H7 (cell line): ENCODE data around the gene TMEM129. TPM values are rescaled to one million over a fixed set of nuclear protein-coding genes. Genes with fewer than 3 reads are reported as not detected.
"Not testable (repeated sequence)": the region's sequence is repeated elsewhere in the genome, so short reads cannot be mapped to it uniquely, and the experiment has no call there.

Experiments
- DNase-seq: peaks from one replicate; pipeline ENCODE4 v3.0.0; 2012
- H3K27me3 ChIP-seq: 2 replicates; pipeline ENCODE4 v1.6.0; 2011; ENCODE audit warnings: mild to moderate bottlenecking, low read length; ENCODE audit not compliant: control insufficient read depth, insufficient read depth
- H3K36me3 ChIP-seq: replicated peaks from 2 replicates; pipeline ENCODE4 v1.5.1; 2011; ENCODE audit warnings: low read length; ENCODE audit not compliant: control insufficient read depth, insufficient read depth
- H3K4me3 ChIP-seq: 2 replicates; pipeline ENCODE4 v1.5.1; 2011; ENCODE audit warnings: low read depth, mild to moderate bottlenecking, control low read depth, low read length, moderate library complexity; ENCODE audit not compliant: insufficient read depth
- total RNA-seq: library from RNA; depleted of rRNA; stranded (reverse); fragments of >200 nt; shearing (Covaris generic); gene quantifications from 2 replicates; pipeline ENCODE4 v1.2.3, GENCODE V29; 2014

The TMEM129 gene
- total RNA-seq, 1 experiment from 2014 or later: 69.7 TPM

DNA sequence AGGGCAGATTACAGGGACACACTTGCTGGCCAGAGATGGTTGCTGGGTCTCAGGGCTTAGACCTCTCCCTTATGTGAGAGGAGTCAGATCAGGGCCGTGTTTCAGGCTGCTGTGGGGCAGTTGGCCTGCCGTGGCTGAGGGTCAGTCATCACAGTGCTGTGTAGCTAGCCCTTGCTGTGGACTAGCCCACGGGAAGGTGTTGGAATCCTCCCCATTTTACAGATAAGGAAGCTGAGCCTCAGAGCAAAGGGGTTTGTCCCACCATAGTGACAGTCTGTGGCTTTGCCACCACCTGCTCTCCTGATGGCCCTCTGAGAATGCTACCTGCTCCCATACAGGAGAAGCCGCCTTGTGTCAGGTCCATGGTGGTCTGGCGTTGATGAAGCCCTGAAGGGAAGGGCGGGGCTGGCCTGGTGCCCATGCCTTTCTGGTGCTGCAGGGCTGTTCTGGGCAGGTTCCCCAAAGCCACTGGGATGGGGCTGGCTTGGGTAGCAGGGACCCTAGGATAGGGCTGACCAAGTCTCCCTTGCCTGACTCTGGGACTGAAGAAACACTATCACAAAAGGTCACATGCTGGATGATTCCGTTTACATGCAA, 34.6 kb downstream of the TMEM129 start:
- Histone ChIP-seq H3K27me3 (peaks cover 15% of the 10 kb centered on the region), H3K4me3 (no peak overlapping the region), H3K36me3 (peaks cover 1% of the 10 kb centered on the region)
- DNase-seq: peak; percentile 40

DNA sequence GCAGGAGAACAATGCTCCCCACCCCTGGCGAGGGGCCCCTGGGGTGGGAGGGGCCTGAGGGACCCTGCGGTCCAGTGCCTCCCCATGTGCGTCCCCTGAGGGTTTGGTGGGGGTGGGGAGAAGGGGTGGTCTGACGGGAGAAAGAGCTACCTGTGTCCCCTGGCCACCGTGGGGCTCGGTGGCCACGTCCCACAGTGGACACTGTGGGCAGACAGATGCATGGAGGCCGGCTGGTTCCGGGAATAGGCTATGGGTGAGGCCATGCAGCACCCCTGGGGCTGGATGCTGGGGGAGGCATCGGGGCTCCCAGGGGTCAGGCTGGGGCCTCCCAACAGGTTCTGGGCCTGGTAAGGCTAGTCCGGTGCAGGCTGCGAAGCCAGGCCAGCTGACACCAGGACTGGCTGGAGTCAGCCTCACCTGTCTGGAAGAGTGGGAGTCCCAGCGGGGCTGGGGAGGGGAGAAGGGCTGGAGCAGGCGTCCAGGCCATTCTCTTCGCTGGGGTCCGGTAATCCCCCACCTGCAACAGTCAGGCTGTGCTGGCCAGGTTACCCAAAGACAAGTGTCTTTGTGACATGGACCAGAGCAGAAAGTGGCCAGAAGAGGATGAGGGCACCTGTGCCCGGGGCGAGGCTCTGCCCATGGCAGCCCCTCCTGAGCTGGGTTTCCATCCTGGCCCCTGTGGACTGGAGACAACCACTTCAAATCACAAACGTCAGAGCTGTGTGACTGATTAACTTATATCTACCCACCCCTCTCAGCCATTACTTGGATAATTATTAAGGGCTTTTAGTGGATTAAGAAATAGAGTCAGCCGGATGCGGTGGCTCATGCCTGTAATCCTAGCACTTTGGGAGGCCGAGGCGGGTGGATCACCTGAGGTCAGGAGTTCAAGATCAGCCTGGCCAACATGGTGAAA, 35.6 kb downstream of the TMEM129 start:
- Histone ChIP-seq H3K27me3 (peaks cover 15% of the 10 kb centered on the region), H3K36me3 (no peaks in the 10 kb centered on the region; the same call in 1 of the 2 replicates), H3K4me3 (no peak overlapping the region)
- DNase-seq: peak; percentile 57

DNA sequence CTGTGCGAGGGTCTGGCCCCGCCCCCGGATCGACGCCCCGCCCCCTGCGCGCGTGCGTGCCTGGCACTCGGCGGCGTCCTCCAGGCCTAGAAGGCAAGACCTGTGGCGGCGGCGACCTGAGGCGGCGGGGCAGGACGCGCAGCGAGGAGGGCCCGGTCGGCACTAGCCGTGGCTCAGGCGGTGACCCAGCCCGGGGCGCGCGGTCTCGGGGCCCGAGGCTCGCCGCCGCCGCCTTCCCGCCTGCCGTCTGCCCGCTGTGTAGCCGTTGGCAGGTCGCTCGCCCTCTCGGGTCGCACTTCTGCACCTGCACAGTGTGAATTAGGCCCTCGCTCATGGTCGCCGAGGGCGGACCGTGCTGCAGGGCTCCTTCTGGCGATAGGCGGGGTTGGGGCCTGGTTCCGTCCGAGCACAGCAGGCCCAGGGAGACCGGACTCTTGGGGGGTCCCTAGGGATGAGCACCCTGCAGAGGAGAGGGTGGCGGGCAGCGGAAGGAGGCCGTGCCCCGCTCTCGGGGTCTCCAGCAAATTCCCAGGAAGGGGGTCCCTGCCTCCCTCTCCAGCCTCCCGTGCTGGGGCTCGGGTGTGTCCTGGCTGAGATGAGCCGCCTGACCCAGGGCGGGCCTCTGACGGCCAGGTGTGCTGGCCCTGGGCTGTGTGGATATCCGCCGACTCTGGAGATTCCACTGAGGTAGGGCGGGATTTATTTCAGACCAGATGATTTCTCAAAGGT, 36.5 kb downstream of the TMEM129 start:
- Histone ChIP-seq H3K4me3 (peak overlapping the region; percentile 42), H3K36me3 (no peaks in the 10 kb centered on the region), H3K27me3 (peaks cover 15% of the 10 kb centered on the region)
- peak; percentile 72 for DNase-seq

DNA sequence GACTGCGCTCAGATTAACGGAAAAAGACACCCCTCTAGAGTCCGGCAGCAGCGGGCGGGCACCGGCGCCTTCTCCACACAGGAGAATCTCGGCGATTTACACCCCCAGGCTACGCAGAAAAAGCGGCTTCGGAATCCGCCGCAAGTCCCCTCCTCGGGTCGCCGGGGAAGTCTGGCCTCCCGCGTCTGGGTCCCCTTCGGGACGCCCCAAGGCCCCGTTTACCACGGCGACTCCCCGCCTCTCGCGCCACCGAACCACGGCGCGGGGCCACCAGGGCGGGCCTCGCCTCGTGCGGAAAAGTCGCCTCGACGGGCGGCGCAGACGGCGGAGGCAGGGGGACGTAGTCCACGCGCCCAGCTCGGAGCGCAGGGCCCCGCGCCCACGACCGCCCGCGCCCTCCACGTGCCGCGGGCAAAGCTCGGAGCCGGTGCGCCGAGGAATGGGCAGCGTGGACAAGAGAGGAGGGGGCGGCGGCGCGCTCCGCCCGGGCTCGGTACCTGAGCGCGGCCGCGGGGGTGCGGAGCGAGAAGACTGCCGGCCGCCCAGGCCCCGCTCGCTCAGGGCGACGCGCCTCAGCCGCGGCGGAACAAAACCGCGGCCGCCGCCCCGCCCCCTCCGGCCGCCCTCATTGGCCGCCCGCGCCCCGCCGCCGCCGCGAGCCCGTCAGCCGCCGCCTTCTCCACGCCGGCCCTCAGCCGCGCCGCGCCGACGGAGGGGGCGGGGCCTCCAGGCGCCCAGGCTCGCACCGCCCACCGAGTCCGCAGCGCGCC, 37.2 kb downstream of the TMEM129 start, which contains the start of gene FAM53A:
TSS of gene FAM53A (minus strand) at position 578 of the 770 bp plus-strand sequence. CDS start 15,572 bp downstream, outside the sequence.
- H3K4me3 ChIP-seq: peak within 1 kb of the TSS; percentile 59

DNA sequence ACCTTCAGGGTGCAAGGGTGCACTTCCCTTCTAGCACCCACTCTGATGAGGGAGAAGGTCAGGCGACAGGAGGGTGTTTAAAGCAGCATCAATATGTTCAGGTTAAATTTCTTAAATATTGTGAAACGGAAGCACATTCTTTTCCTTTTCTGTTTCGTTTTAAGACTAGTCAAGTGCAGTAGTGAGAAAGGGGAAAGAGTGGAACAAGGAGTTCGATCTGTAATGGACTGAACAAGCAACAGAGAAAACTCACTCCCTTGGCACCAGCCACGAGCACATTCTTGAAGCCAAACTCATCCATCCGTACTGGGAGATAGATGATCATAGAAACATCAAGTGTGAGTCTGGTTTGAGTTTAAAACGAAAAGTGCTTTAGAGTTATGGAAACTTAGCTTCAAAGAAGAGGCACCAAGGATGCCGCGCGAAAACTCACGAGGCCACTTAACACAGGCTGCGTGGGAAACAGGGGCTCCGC, 37.8 kb downstream of the TMEM129 start:
- DNase-seq: no peak
- peaks cover 15% of the 10 kb centered on the region for H3K27me3 ChIP-seq
- H3K4me3 ChIP-seq: peak overlapping the region; percentile 59
- H3K36me3 ChIP-seq: no peaks in the 10 kb centered on the region

More for the DNA sequence above, 37.2 kb downstream of the TMEM129 start, which contains the start of gene FAM53A:
- peak; percentile 99 for DNase-seq
- Histone ChIP-seq H3K36me3 (no peaks in the 10 kb centered on the region), H3K27me3 (peaks cover 15% of the 10 kb centered on the region)

DNA sequence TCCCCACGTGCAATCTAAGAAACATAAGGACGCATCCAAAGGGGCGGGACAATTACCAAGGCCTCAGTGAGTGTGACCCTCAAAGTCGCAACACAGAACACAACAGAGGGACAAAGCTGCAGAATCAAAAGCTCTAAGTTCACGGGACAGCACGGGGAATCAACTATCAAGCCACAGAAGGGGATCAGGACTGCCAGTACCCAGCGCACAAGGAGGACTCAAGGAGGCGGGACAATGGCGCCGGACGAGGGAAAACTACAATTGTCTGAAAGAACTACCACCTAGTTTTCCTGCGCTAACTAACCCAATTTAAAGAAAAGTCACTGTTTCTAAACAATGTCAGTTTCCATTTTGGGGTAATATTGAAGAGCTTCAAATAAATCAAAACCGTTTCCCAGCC, 38.3 kb downstream of the TMEM129 start:
- peaks cover 15% of the 10 kb centered on the region for H3K27me3 ChIP-seq

DNA sequence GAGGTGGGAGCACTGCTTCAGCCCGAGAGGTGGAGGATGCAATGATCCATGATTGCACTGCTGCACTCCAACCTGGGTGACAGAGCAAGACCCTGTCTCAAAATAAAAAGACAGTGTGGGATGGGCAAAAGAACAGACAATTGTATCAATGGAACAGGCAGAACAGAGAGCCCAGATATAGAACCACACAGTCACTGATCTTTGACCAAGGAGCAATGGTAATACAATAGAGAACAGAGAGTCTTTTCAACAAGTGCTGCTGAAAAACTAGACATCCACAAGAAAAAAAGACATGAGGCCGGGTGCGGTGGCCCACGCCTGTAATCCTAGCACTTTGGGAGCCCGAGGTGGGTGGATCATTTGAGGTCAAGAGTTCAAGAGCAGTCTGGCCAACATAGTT, 42.9 kb downstream of the TMEM129 start:
- Histone ChIP-seq H3K27me3 (peaks cover 8% of the 10 kb centered on the region), H3K4me3 (no peak overlapping the region), H3K36me3 (no peaks in the 10 kb centered on the region)
- DNase-seq: no peak

More for the DNA sequence above, 38.3 kb downstream of the TMEM129 start:
- Histone ChIP-seq H3K36me3 (no peaks in the 10 kb centered on the region), H3K4me3 (no peak overlapping the region)
- DNase-seq: peak; percentile 41

DNA sequence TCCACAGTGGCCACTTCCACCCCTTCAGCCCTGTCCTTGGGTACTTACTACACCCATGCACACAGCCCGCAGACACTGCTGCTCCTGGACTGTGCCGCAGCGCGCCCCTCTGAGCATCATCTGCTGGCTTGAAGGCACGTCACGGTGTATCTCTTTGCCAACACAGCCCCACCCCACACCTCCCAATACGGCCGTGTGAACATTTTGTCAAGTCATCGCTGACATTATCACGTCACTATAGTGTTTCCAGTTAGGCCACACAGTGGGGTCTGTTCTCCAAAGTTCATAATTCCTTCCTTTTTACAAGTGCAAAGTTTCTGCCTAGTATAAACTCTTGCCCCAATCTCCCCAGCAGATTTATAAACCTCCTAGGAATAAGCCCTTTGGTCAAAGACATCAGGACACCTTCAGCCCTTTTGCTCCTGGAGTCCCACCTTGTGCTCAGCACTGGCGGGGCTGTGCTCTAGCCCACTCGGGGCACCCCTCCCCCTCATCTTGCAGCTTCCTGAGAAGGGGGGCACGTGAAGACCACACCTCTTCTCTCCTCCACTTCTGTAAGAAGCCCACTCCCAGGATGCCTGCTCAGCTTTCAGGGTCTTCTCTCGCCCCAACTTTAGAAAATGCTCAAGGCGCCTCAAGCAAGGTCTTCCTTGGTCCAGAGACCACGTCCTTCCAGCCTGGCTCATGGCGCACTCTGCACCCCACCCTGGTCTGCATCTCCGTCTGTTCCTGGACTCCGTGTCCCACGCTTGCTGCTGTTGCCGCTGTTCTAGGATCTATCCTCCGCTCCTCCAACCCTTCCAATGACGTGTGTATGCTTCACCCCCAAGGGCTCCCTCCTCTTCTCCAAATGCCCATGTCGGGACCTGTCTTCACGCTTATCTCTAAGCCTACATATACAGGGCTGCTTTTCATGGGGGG, 44.3 kb downstream of the TMEM129 start:
- H3K4me3 ChIP-seq: no peak overlapping the region
- H3K36me3 ChIP-seq: no peaks in the 10 kb centered on the region
- H3K27me3 ChIP-seq: no peaks in the 10 kb centered on the region
- DNase-seq: peak; percentile 35

DNA sequence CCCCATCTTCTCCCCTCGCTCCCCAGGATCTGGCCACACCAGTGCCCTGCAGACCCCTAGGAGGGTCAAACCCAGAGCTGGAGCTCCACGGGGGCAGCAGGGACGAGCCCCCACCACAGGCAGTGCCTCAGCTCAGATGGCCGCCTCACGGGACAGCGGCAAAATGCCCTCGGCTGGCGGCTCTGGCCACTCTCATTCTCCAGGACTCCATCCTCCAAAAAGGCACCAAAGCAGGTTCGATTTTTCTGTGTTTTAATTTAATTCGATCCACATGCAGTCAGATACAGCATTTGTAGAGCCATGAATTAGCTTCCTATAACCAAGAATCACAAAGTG, 45.4 kb downstream of the TMEM129 start:
- no peak overlapping the region for H3K4me3 ChIP-seq
- H3K27me3 ChIP-seq: no peaks in the 10 kb centered on the region
- H3K36me3 ChIP-seq: no peaks in the 10 kb centered on the region
- peak; percentile 37 for DNase-seq

DNA sequence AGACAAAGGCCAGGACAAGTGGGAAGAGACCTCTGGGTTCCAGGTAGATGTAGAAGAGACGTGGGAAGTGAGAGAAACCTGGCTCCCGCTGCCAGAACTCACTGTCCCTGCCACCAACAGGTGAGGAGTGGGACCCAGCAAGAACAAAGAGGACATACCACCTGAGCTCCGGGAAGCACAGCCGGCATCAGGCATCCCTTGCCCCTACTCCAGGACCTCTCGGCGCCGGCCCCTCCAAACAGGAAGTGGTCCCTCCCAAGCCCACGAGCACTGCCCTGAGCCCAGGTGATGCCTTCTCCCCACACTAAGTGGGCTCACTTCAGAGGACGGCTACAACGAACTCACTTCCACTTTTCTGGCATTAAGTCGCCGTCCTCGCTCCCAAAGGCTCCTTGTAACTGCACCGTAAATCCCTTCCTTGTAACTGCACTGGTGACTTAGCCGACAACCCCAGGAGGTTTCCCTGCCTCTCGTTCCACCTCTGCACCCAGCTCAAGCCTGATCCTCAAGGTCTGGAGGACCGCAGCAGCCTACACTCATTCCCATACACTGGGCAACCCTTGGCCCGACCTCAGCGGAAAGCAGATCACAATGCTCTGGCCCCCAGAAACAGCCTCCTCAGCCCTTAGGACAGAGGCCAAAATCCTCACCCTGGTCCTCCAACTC, 45.9 kb downstream of the TMEM129 start:
- peak; percentile 42 for DNase-seq
- no peak overlapping the region for H3K4me3 ChIP-seq
- no peaks in the 10 kb centered on the region for H3K27me3 ChIP-seq
- no peaks in the 10 kb centered on the region for H3K36me3 ChIP-seq

DNA sequence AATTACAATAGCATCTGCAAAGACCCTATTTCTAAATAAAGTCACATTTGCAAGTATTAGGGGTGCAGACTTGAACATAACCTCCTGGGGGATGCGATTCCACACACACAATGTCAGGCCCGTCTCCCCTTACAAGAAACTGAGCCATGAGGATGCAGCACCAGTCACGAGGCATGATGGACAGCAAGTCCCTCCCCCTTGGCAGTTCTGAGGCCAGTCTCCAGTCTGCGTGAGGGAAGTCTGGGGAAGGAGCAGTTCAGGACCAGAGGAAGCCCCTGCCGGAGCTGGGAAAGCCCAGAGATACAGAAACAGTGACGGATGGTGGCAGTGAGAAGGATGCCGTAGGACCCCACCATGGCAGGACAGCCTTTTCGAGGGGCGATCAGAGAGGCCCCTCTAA, 46.4 kb downstream of the TMEM129 start:
- Histone ChIP-seq H3K27me3 (no peaks in the 10 kb centered on the region), H3K4me3 (no peak overlapping the region), H3K36me3 (no peaks in the 10 kb centered on the region)
- peak; percentile 68 for DNase-seq

DNA sequence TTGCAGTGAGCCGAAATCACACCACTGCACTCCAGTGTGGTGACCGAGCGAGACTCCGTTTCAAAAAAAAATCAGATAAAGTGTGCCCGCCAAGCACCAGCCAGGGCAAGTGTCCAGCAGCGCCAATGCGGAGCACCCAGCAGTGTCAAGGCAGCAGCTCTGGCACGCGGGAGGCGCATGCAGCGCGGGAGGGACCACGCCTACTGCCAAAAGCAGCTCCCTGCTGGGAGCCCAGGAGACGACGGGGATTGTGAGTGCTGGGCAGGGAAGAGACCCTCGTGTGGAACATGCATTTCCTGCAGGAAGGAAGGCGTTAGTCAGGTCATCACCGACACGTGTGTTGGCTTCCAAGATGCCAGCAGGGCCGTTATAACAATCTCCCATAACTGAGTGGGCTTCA, 47.5 kb downstream of the TMEM129 start:
- peak; percentile 51 for DNase-seq
- Histone ChIP-seq H3K27me3 (no peaks in the 10 kb centered on the region), H3K4me3 (no peak overlapping the region), H3K36me3 (no peaks in the 10 kb centered on the region)

DNA sequence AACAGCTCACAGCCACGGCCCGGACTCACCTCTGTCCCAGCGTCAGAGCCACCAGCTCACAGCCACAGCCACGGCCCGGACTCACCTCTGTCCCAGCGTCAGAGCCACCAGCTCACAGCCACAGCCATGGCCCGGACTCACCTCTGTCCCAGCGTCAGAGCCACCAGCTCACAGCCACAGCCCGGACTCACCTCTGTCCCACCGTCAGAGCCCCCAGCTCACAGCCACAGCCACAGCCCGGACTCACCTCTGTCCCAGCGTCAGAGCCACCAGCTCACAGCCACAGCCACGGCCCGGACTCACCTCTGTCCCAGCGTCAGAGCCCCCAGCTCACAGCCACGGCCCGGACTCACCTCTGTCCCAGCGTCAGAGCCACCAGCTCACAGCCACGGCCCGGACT, 50.1 kb downstream of the TMEM129 start:
- H3K36me3 ChIP-seq: not testable (repeated sequence)

More for the DNA sequence above, 50.1 kb downstream of the TMEM129 start:
- not testable (repeated sequence) for H3K4me3 ChIP-seq, H3K27me3 ChIP-seq, DNase-seq
